ENCODE results near the gene PIP5KL1.

PIP5KL1 gene

GRCh38 chr9:127934248-127934647, 3.7 kb upstream of the PIP5KL1 start:
- H3K9me2 ChIP-seq (replicated peaks; ENCODE audit: control insufficient read depth, low read length) = no peaks in the 10 kb centered on the region
- H3K9me3 ChIP-seq (ENCODE audit: control insufficient read depth, insufficient read depth, low read length) = no peaks in the 10 kb centered on the region
- H3K79me2 ChIP-seq (ENCODE audit: control insufficient read depth, low read length) = peaks cover 25% of the 10 kb centered on the region
- peaks cover 11% of the 10 kb centered on the region for H3K27me3 ChIP-seq (ENCODE audit: control insufficient read depth, low read length)
- H3K4me1 ChIP-seq (ENCODE audit: control insufficient read depth, low read length) = peaks cover 39% of the 10 kb centered on the region
- TF ChIP-seq EZH2phosphoT487 (IDR thresholded peaks at IDR 0.05; ENCODE audit: borderline replicate concordance, low read length) (no peak), CTCF (IDR thresholded peaks at IDR 0.05; ENCODE audit: low read depth, low read length, poor library complexity, severe bottlenecking) (peak; percentile 39)
- no peak overlapping the region for H3K4me2 ChIP-seq (ENCODE audit: low read length)
- H4K20me1 ChIP-seq (ENCODE audit: control insufficient read depth, insufficient read depth, low read depth, low read length) = peaks cover 3% of the 10 kb centered on the region; the same call in 1 of the 2 replicates
- peaks cover 9% of the 10 kb centered on the region; the same call in 1 of the 2 replicates for H3K36me3 ChIP-seq (ENCODE audit: control insufficient read depth, low read length)
- H3K27ac ChIP-seq (ENCODE audit: low read depth, low read length) = no peak overlapping the region
- H3F3A ChIP-seq (ENCODE audit: control insufficient read depth, insufficient read depth) = peaks cover 11% of the 10 kb centered on the region
- H3K4me3 ChIP-seq (ENCODE audit: low read length) = no peak overlapping the region

GRCh38 chr9:127931092-127931881, 710 bp upstream of the PIP5KL1 start:
- Histone ChIP-seq H3K27ac (ENCODE audit: low read depth, low read length) (no peak overlapping the region), H3K4me1 (ENCODE audit: control insufficient read depth, low read length) (peaks cover 42% of the 10 kb centered on the region), H3K27me3 (ENCODE audit: control insufficient read depth, low read length) (peaks cover 38% of the 10 kb centered on the region), H3K9me3 (ENCODE audit: control insufficient read depth, insufficient read depth, low read length) (no peaks in the 10 kb centered on the region), H3K9me2 (replicated peaks; ENCODE audit: control insufficient read depth, low read length) (no peaks in the 10 kb centered on the region), H3K79me2 (ENCODE audit: control insufficient read depth, low read length) (peaks cover 12% of the 10 kb centered on the region), H3K36me3 (ENCODE audit: control insufficient read depth, low read length) (peaks cover 9% of the 10 kb centered on the region; the same call in 1 of the 2 replicates), H3K4me2 (ENCODE audit: low read length) (peak overlapping the region; percentile 80), H4K20me1 (ENCODE audit: control insufficient read depth, insufficient read depth, low read depth, low read length) (peaks cover 3% of the 10 kb centered on the region; the same call in 1 of the 2 replicates), H3K4me3 (ENCODE audit: low read length) (peak overlapping the region; percentile 73), H3F3A (ENCODE audit: control insufficient read depth, insufficient read depth) (peaks cover 5% of the 10 kb centered on the region)
- TF ChIP-seq EZH2phosphoT487 (IDR thresholded peaks at IDR 0.05; ENCODE audit: borderline replicate concordance, low read length) (no peak), CTCF (IDR thresholded peaks at IDR 0.05; ENCODE audit: low read depth, low read length, poor library complexity, severe bottlenecking) (no peak)

GRCh38 chr9:127929625-127929979, 975 bp downstream of the PIP5KL1 start:
- Histone ChIP-seq H3K4me3 (ENCODE audit: low read length) (no peak overlapping the region), H3K27me3 (ENCODE audit: control insufficient read depth, low read length) (peaks cover 50% of the 10 kb centered on the region), H3K9me3 (ENCODE audit: control insufficient read depth, insufficient read depth, low read length) (no peaks in the 10 kb centered on the region)

More at GRCh38 chr9:127929625-127929979, 975 bp downstream of the PIP5KL1 start:
- no peaks in the 10 kb centered on the region; the same call in 1 of the 2 replicates for H4K20me1 ChIP-seq (ENCODE audit: control insufficient read depth, insufficient read depth, low read depth, low read length)
- peaks cover 35% of the 10 kb centered on the region for H3K4me1 ChIP-seq (ENCODE audit: control insufficient read depth, low read length)
- no peaks in the 10 kb centered on the region for H3K9me2 ChIP-seq (replicated peaks; ENCODE audit: control insufficient read depth, low read length)
- no peak for TF ChIP-seq CTCF (IDR thresholded peaks at IDR 0.05; ENCODE audit: low read depth, low read length, poor library complexity, severe bottlenecking)
- TF ChIP-seq EZH2phosphoT487 (IDR thresholded peaks at IDR 0.05; ENCODE audit: borderline replicate concordance, low read length) = no peak
- no peaks in the 10 kb centered on the region for H3K79me2 ChIP-seq (ENCODE audit: control insufficient read depth, low read length)
- peaks cover 4% of the 10 kb centered on the region; the same call in 1 of the 2 replicates for H3K36me3 ChIP-seq (ENCODE audit: control insufficient read depth, low read length)
- 0 out of 2 replicates have a peak overlapping the region, but pooled peaks have one; percentile 80 for H3K4me2 ChIP-seq (ENCODE audit: low read length)
- no peak overlapping the region for H3K27ac ChIP-seq (ENCODE audit: low read depth, low read length)
- H3F3A ChIP-seq (ENCODE audit: control insufficient read depth, insufficient read depth) = peaks cover 9% of the 10 kb centered on the region
